Osteoblast (primary cell): ENCODE data around the gene PDZRN3. TPM values are rescaled to one million over a fixed set of nuclear protein-coding genes. Genes with fewer than 3 reads are reported as not detected.
A peak's percentile ranks its signal among the peaks of the same experiment; 100 is the strongest.

Source experiments
- DNase-seq: peaks from one replicate; pipeline ENCODE4 v3.0.0; 2011; ENCODE audit warnings: low spot score, mixed read lengths; ENCODE audit not compliant: insufficient read length; ENCODE audit errors: missing footprints
- H2AFZ ChIP-seq: 2 replicates; pipeline ENCODE4 v1.6.0; 2011; ENCODE audit warnings: mild to moderate bottlenecking, low read length
- H3K27ac ChIP-seq: 2 replicates; pipeline ENCODE4 v1.5.1; 2011; ENCODE audit warnings: mild to moderate bottlenecking, low read depth, low read length, moderate library complexity
- H3K27me3 ChIP-seq: 2 replicates; pipeline ENCODE4 v1.6.0; 2012; ENCODE audit warnings: mild to moderate bottlenecking, control low read depth, inconsistent platforms, low read length, moderate library complexity; ENCODE audit not compliant: insufficient read depth
- H3K36me3 ChIP-seq: 2 replicates; pipeline ENCODE4 v1.5.1; 2011; ENCODE audit warnings: mild to moderate bottlenecking, low read length, control low read depth, moderate library complexity; ENCODE audit not compliant: insufficient read depth
- H3K4me1 ChIP-seq: 2 replicates; pipeline ENCODE4 v1.5.1; 2011; ENCODE audit warnings: mild to moderate bottlenecking, low read length, control low read depth, moderate library complexity; ENCODE audit not compliant: insufficient read depth
- H3K4me2 ChIP-seq: 2 replicates; pipeline ENCODE4 v1.6.0; 2011; ENCODE audit warnings: mild to moderate bottlenecking, low read length; ENCODE audit not compliant: insufficient read depth
- H3K4me3 ChIP-seq: fragments of 200-600 bp; sonication (generic); 3 replicates; pipeline ENCODE4 v1.5.1; 2012; ENCODE audit warnings: mild to moderate bottlenecking, low read length, inconsistent platforms; ENCODE audit not compliant: insufficient read depth
- H3K79me2 ChIP-seq: 2 replicates; pipeline ENCODE4 v1.6.0; 2012; ENCODE audit warnings: mild to moderate bottlenecking, low read length, control low read depth, inconsistent platforms; ENCODE audit not compliant: insufficient read depth
- H3K9me3 ChIP-seq: 2 replicates; pipeline ENCODE4 v1.5.1; 2011; ENCODE audit warnings: low read depth, low read length, control low read depth
- H4K20me1 ChIP-seq: 2 replicates; pipeline ENCODE4 v1.6.0; 2012; ENCODE audit warnings: mild to moderate bottlenecking, low read length, control low read depth; ENCODE audit not compliant: insufficient read depth
- total RNA-seq: library from RNA; depleted of rRNA; stranded (reverse); fragments of >200 nt; gene quantifications from 2 replicates; pipeline ENCODE4 v1.2.3, GENCODE V29; 2012
- TF ChIP-seq, protein P1 (sequence below): IDR thresholded peaks from 2 replicates; pipeline ENCODE4 v1.5.1; 2011; ENCODE audit warnings: mild to moderate bottlenecking, low read depth, low read length, moderate library complexity; ENCODE audit errors: extremely low read depth

Gene PDZRN3
- total RNA-seq, 1 donor: 26.4 TPM

DNA sequence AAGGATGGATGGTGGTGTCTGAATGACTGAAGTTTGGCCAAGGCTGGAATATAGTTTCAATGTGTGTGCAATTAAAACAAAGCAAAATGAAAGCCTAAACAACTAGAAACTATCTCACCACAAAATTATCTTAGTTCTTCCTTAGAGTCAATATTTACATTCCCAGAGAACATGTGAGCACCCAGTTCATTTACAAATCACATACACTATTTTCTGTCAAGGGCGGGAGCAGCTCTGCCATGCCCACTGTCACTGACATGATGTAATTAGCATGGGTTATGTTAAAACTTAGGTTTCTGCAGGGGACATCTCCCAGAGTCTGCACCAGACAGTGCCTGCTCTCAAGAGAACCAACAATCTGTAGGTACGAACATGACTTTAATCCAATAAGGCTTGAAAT, 65.0 kb downstream of the PDZRN3 start:
- H3K27me3 ChIP-seq: no peaks in the 10 kb centered on the region
- no peaks in the 10 kb centered on the region for H3K9me3 ChIP-seq
- no peak overlapping the region for H3K4me3 ChIP-seq
- H3K79me2 ChIP-seq: peaks cover 9% of the 10 kb centered on the region
- peaks cover 3% of the 10 kb centered on the region for H4K20me1 ChIP-seq
- no peak for DNase-seq
- H3K4me2 ChIP-seq: no peak overlapping the region
- TF ChIP-seq, protein P1, sequence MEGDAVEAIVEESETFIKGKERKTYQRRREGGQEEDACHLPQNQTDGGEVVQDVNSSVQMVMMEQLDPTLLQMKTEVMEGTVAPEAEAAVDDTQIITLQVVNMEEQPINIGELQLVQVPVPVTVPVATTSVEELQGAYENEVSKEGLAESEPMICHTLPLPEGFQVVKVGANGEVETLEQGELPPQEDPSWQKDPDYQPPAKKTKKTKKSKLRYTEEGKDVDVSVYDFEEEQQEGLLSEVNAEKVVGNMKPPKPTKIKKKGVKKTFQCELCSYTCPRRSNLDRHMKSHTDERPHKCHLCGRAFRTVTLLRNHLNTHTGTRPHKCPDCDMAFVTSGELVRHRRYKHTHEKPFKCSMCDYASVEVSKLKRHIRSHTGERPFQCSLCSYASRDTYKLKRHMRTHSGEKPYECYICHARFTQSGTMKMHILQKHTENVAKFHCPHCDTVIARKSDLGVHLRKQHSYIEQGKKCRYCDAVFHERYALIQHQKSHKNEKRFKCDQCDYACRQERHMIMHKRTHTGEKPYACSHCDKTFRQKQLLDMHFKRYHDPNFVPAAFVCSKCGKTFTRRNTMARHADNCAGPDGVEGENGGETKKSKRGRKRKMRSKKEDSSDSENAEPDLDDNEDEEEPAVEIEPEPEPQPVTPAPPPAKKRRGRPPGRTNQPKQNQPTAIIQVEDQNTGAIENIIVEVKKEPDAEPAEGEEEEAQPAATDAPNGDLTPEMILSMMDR: no peak
- no peaks in the 10 kb centered on the region for H3K36me3 ChIP-seq
- no peak overlapping the region for H3K27ac ChIP-seq
- H3K4me1 ChIP-seq: peaks cover 21% of the 10 kb centered on the region
- H2AFZ ChIP-seq: no peak overlapping the region

DNA sequence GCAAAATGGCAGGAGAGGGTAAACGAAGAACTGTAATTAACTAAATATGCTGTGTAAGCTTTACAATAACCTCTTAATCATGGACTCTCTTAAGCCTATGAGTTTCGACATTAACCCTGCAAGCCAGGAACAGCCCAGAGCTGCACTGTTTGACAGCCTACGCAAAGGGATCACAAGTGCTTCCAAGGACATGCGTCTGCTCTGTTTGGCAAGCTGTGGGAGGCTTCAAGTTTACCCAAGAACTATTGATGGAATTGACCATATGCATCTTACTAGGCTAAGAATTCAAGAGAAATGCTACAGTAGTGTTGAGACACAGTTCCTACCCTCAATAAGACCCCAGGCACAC, 66.0 kb downstream of the PDZRN3 start:
- no peak overlapping the region for H2AFZ ChIP-seq
- no peaks in the 10 kb centered on the region for H3K9me3 ChIP-seq
- H3K79me2 ChIP-seq: peaks cover 12% of the 10 kb centered on the region
- H3K4me2 ChIP-seq: peak overlapping the region; percentile 23
- H3K27ac ChIP-seq: no peak overlapping the region
- DNase-seq: no peak
- H3K27me3 ChIP-seq: no peaks in the 10 kb centered on the region
- H3K4me1 ChIP-seq: peaks cover 16% of the 10 kb centered on the region
- H3K4me3 ChIP-seq: no peak overlapping the region
- TF ChIP-seq, protein P1: no peak
- H4K20me1 ChIP-seq: peaks cover 3% of the 10 kb centered on the region
- no peaks in the 10 kb centered on the region for H3K36me3 ChIP-seq

DNA sequence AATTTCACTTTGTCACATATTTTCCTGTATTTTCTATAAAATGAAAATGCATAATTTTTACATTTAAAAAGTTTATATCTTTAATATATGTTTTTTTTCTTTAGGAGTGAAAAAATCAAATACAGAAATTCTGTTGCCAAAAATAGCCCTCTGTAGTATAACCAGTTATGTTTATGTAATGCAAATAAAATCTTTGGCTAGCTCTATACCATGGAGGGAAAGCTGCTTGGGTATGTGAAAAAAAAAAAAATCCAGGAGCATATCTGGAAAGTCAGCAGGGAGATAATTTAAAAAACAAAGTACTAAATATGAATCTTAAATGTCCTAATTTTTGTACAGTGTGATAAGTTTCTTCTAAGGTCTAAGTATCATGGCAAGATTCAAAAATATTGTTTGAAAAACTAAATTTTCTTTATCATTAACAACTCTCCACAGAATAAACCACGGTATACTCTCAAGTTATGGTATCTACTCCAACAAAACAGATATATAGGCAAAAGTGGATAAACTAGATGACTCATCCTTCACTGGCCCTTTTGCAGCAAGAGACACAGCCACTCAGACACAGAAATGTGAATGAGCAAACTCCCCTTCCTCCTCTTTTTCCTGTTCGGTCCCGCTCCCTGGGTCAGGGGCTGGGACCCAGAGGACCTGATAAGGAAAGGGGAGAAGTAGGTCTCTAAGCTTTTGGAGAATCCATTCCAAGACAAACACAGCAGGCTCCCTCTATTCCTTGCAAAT, 66.6 kb downstream of the PDZRN3 start:
- DNase-seq: no peak
- Histone ChIP-seq H3K36me3 (no peaks in the 10 kb centered on the region), H2AFZ (no peak overlapping the region), H3K27ac (no peak overlapping the region), H3K4me3 (no peak overlapping the region), H3K27me3 (no peaks in the 10 kb centered on the region), H3K4me1 (peaks cover 14% of the 10 kb centered on the region), H3K9me3 (no peaks in the 10 kb centered on the region), H3K79me2 (peaks cover 15% of the 10 kb centered on the region), H3K4me2 (peak overlapping the region; percentile 23), H4K20me1 (peaks cover 3% of the 10 kb centered on the region)
- TF ChIP-seq, protein P1: no peak

DNA sequence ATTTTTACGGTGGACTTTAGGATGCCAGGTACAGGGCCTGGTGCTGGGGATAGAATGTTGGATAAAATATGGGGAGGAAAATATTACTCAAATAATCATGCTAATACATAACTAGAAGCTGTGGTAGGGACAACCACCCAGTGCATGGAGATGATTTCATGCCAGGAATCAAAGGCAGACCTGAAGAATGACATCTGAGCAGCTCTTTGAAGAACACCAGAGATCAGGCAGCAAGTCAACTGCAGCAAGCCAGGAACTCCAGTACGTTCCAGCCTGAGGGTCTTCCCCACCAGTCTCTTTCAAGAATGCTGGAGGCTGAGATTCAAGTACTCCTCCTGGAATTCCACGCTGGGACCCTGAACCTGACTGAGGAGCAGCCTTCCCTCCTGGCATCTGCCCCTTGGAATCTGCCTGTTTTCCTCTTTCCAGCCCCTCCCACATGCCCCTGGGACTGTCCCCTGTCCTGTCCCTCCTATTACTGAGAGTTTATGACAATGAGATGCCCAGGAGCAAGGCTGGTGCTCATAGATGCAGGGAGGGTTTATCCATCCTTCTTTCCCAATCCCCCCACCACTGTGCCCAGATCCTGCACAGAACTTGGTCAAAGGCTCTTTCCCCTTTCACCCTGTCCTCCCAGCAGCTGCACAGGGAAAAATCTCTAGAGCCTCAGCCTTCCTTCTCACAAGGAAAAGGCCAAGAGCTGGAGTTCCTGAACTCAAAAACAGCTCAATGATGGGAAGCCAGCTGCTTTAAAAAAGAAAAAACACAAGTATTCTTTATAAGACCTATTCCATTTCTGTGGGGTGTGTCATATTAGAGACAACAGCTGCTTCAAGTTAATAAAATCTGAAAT, 68.0 kb downstream of the PDZRN3 start:
- Histone ChIP-seq H2AFZ (no peak overlapping the region), H3K4me1 (peaks cover 14% of the 10 kb centered on the region), H3K9me3 (no peaks in the 10 kb centered on the region), H3K4me2 (no peak overlapping the region), H3K27me3 (no peaks in the 10 kb centered on the region), H4K20me1 (peaks cover 3% of the 10 kb centered on the region), H3K79me2 (peaks cover 15% of the 10 kb centered on the region), H3K27ac (no peak overlapping the region), H3K36me3 (no peaks in the 10 kb centered on the region), H3K4me3 (no peak overlapping the region)
- no peak for DNase-seq
- TF ChIP-seq, protein P1: no peak
